ENCODE data around the gene UGT1A1.
"Not testable (repeated sequence)": the region's sequence is repeated elsewhere in the genome, so short reads cannot be mapped to it uniquely, and the experiment has no call there.

UGT1A1 gene

DNA sequence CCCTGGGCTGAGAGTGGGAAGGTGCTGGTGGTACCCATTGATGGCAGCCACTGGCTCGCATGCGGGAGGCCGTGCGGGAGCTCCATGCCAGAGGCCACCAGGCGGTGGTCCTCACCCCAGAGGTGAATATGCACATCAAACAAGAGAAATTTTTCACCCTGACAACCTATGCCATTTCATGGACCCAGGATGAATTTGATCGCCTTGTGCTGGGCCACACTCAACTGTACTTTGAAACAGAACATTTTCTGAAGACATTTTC, 12.9 kb upstream of the UGT1A1 start:
- DNase-seq (ENCODE audit: low read depth in 2 of 2): no peak
- no peak for TF ChIP-seq CTCF (IDR thresholded peaks at IDR 0.05; ENCODE audit: low read depth, low read length)

GRCh38 chr2:233750689-233751088, 9.4 kb upstream of the UGT1A1 start:
- DNase-seq (ENCODE audit: low read depth in 2 of 2); H3K4me3 ChIP-seq (replicated peaks in 1 of 2; ENCODE audit: low read depth in 2 of 2, low read length in 2 of 2): not testable (repeated sequence)

More for the DNA sequence above, 12.9 kb upstream of the UGT1A1 start:
- H3K4me3 ChIP-seq (replicated peaks in 1 of 2; ENCODE audit: low read depth in 2 of 2, low read length in 2 of 2): no peak overlapping the region

DNA sequence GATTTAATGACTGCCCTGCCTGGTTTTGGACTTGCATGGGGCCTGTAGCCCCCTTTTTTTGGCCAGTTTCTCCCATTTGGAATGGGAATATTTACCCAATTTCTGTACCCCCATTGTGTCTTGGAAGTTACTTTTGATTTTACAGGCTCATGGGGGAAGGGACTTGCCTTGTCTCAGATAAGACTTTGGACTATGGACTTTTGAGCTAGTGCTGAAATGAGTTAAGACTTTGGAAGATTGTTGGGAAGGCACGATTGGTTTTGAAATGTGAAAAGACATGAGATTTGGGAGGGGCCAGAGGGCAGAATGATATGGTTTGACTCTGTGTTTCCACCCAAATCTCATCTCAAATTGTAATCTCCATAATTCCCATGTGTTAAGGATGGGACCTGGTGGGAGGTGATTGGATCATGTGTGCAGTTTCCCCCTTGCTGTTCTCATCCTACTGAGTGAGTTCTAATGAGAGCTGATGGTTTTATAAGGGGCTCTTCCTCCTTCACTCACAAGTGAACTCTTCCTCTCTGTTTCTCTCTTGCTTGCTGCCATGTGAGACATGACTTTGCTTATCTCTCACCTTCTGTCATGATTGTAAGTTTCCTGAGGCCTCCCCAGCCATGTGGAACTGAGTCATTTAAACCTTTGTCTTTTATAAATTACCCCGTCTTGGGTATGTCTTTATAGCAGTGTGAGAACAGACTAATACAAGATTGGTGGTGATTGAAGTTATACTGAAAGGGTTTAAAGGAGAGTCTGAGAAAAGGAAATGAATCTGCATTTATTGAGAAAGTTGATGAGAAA, 8.7 kb upstream of the UGT1A1 start:
- DNase-seq (ENCODE audit: low read depth in 2 of 2); H3K4me3 ChIP-seq (replicated peaks in 1 of 2; ENCODE audit: low read depth in 2 of 2, low read length in 2 of 2): not testable (repeated sequence)

- H3K4me3 ChIP-seq (replicated peaks in 1 of 2; ENCODE audit: low read depth in 2 of 2, low read length in 2 of 2): no peak overlapping the region
- TF ChIP-seq CTCF (IDR thresholded peaks at IDR 0.05; ENCODE audit: low read depth, low read length): no peak
- DNase-seq (ENCODE audit: low read depth in 2 of 2): no peak
Observed at GRCh38 chr2:233754872-233755611, 5.0 kb upstream of the UGT1A1 start.

DNA sequence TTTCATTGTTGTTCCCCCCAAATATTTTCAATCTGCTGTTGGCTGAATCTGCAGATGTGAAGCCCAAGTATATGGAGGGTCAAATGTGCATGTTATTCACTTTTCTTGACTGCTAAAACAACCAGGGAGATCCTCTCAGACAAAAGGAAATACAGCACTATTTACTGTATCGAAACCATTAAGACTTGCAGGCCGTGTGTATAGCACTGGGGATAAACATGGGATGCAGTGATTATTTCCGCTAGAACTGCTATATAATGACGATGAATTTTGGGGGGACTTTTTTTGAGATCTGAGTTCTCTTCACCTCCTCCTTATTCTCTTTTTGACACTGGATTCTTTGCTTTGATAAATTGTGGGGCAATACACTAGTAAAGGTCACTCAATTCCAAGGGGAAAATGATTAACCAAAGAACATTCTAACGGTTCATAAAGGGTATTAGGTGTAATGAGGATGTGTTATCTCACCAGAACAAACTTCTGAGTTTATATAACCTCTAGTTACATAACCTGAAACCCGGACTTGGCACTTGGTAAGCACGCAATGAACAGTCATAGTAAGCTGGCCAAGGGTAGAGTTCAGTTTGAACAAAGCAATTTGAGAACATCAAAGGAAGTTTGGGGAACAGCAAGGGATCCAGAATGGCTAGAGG, 3.5 kb upstream of the UGT1A1 start:
- DNase-seq (ENCODE audit: low read depth in 2 of 2): no peak
- TF ChIP-seq CTCF (IDR thresholded peaks at IDR 0.05; ENCODE audit: low read depth, low read length): no peak
- H3K4me3 ChIP-seq (replicated peaks in 1 of 2; ENCODE audit: low read depth in 2 of 2, low read length in 2 of 2): no peak overlapping the region

DNA sequence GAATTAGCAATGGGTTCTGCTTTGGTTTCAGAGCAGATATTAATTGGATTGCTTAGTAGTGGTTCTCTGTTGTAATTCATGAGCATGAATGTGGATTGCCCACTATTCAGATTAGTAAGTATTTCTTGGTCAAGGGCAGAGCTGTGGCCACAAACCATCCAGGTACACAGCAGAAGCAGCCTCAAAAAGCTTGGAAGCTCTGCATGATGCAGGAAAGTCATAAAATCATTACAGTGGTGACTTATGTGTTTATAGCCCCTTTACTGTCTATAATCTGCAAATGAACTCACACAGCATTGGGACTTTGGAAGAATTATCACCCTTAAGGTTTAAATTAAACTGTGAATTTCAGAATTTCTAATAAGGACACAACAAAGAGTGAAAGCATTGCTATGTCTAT, 1.9 kb upstream of the UGT1A1 start:
- no peak overlapping the region for H3K4me3 ChIP-seq (replicated peaks in 1 of 2; ENCODE audit: low read depth in 2 of 2, low read length in 2 of 2)
- TF ChIP-seq CTCF (IDR thresholded peaks at IDR 0.05; ENCODE audit: low read depth, low read length): no peak
- no peak for DNase-seq (ENCODE audit: low read depth in 2 of 2)

- H3K4me3 ChIP-seq (replicated peaks in 1 of 2; ENCODE audit: low read depth in 2 of 2, low read length in 2 of 2): no peak overlapping the region
- no peak for TF ChIP-seq CTCF (IDR thresholded peaks at IDR 0.05; ENCODE audit: low read depth, low read length)
- DNase-seq (ENCODE audit: low read depth in 2 of 2): peak in 1 of 2 donors; percentile 60
Observed at GRCh38 chr2:233758849-233759248, 1.2 kb upstream of the UGT1A1 start.

Measured in cardiac fibroblast (primary cell).